Adipocyte (in vitro differentiated cells): ENCODE data around the gene OTOGL.

ENCODE experiments used
- DNase-seq: peaks from one replicate; pipeline ENCODE4 v3.0.0-alpha.2; 2015; ENCODE audit warnings: low read depth
- H3K27me3 ChIP-seq: replicated peaks from 2 replicates; pipeline ENCODE4 v1.7.0; 2013; ENCODE audit warnings: mild to moderate bottlenecking, low read length, moderate library complexity; ENCODE audit not compliant: control insufficient read depth, insufficient read depth
- H3K36me3 ChIP-seq: 2 replicates; pipeline ENCODE4 v1.7.0; 2013; ENCODE audit warnings: low read length, mild to moderate bottlenecking, moderate library complexity; ENCODE audit not compliant: control insufficient read depth, insufficient read depth, severe bottlenecking
- H3K4me1 ChIP-seq: 2 replicates; pipeline ENCODE4 v1.7.0; 2013; ENCODE audit warnings: mild to moderate bottlenecking, low read length, moderate library complexity; ENCODE audit not compliant: control insufficient read depth, insufficient read depth
- H3K4me3 ChIP-seq: 2 replicates; pipeline ENCODE4 v1.7.0; 2013; ENCODE audit warnings: mild to moderate bottlenecking, low read length, moderate library complexity
- H3K9ac ChIP-seq: 2 replicates; pipeline ENCODE4 v1.7.0; 2013; ENCODE audit warnings: mild to moderate bottlenecking, low read length, moderate library complexity
- H3K9me3 ChIP-seq: 2 replicates; pipeline ENCODE4 v1.7.0; 2013; ENCODE audit warnings: mild to moderate bottlenecking, low read length, moderate library complexity; ENCODE audit not compliant: control insufficient read depth

OTOGL gene

GRCh38 chr12:80422550-80422949 is 323.2 kb downstream of the OTOGL start:
- Histone ChIP-seq H3K4me3 (no peak overlapping the region), H3K9ac (no peak overlapping the region), H3K9me3 (no peaks in the 10 kb centered on the region), H3K27me3 (no peaks in the 10 kb centered on the region), H3K4me1 (peaks cover 4% of the 10 kb centered on the region), H3K36me3 (no peaks in the 10 kb centered on the region)
- peak; percentile 89 for DNase-seq
